ENCODE measurements around the gene CD68.

The CD68 gene

DNA sequence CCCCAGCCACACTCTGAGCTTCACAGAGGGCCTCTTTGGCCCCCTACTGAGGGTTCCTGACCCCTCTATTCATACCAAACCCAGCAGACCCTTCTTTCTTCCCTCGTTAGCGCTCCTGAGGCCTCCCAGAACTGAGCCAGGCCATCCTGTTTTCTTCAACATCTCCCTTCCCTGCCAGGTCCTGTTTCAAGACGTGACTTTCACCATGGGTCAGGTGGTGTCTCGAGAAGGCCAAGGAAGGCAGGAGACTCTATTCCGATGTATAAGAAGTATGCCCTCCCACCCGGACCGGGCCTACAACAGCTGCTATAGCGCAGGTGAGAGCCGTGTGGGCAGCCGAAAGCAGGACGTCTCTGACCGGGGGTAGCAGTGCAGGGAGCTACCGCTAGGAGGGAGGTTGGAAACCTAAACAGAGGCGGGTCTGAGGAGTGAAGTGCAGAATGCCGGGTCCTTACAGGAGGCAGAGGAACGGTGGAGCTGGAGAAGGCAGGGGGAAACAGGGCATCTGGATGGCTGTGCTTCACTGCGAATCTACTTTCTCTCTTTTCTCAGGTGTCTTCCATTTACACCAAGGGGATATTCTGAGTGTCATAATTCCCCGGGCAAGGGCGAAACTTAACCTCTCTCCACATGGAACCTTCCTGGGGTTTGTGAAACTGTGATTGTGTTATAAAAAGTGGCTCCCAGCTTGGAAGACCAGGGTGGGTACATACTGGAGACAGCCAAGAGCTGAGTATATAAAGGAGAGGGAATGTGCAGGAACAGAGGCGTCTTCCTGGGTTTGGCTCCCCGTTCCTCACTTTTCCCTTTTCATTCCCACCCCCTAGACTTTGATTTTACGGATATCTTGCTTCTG, 19.0 kb upstream of the CD68 start:
- DNase-seq, result peak; percentile 55 to 60

DNA sequence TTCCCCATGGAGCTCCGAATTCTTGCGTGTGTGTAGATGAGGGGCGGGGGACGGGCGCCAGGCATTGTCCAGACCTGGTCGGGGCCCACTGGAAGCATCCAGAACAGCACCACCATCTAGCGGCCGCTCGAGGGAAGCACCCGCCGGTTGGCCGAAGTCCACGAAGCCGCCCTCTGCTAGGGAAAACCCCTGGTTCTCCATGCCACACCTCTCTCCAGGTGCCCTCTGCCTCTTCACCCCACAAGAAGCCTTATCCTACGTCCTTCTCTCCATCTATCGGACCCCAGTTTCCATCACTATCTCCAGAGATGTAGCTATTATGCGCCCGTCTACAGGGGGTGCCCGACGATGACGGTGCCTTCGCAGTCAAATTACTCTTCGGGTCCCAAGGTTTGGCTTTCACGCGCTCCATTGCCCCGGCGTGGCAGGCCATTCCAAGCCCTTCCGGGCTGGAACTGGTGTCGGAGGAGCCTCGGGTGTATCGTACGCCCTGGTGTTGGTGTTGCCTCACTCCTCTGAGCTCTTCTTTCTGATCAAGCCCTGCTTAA, 18.3 kb upstream of the CD68 start:
- DNase-seq, result peak; percentile 80 to 83

DNA sequence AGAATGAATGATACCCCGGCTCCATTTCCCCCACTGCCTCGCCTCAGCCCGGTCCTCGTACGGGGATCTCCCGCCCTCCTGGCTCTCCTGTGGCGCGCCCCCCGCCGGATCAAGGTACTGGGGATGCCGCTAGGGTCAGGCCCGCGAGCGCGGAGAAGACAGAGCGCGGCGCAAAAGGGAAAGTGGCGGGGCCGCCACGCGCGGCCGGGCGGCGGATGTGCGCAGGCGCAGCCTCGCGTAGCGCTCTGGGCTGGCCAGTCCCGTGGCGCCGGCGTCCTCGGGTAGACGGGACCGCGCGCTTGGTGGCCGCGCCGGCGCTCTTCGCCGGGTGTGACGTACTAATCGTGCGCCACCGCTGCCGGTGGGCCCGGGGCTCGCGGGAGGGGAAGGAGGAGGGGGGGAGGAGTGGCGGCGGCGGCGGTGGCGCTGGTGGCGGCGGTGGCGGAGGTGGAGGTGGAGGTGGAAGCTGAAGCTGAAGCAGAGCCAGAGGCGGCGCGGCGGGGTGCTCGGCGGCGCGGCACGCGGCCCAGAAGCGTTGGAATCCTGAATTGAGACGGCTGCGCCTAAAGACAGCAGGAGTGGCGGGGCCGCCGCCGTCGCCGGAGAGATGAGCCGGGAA, 17.7 kb upstream of the CD68 start, which contains the start of gene SENP3:
SENP3 (plus strand) TSS at position 331 of the 619 bp plus-strand sequence. CDS start 1,158 bp downstream, outside the sequence.
- DNase-seq, result peak; percentile 82 to 86

DNA sequence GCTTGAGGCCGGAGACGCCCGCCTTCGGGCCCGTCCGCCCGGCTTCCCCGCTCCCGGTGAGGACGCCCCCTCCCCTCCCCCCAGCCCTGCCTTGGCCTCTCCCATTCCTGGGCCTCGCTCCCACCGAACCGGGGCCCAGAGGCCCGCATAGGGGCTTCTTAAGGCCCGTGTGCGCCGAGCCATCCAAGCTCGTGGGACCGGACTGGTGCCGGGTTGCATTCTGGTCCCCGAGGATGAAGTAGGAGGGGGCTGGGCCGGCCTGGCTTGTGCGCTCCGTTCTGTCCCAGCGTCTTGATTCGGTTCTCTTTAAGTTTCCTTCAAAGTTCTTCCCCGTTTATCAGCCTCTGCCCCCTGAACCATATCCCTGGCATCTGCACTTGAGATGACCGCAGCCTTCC, 17.2 kb upstream of the CD68 start:
- no peak for DNase-seq

DNA sequence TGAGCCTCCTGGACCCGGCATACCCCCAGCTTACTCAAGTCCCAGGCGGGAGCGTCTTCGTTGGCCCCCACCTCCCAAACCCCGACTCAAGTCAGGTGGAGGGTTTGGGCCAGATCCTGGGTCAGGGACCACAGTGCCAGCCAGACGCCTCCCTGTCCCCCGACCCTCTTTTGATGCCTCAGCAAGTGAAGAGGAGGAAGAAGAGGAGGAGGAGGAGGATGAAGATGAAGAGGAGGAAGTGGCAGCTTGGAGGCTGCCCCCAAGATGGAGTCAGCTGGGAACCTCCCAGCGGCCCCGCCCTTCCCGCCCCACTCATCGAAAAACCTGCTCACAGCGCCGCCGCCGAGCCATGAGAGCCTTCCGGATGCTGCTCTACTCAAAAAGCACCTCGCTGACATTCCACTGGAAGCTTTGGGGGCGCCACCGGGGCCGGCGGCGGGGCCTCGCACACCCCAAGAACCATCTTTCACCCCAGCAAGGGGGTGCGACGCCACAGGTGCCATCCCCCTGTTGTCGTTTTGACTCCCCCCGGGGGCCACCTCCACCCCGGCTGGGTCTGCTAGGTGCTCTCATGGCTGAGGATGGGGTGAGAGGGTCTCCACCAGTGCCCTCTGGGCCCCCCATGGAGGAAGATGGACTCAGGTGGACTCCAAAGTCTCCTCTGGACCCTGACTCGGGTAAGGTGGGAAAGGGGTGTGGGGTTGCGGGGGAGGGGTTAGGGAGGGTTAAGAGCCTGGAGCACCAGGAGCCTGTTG, 16.1 kb upstream of the CD68 start:
- no peak for DNase-seq

DNA sequence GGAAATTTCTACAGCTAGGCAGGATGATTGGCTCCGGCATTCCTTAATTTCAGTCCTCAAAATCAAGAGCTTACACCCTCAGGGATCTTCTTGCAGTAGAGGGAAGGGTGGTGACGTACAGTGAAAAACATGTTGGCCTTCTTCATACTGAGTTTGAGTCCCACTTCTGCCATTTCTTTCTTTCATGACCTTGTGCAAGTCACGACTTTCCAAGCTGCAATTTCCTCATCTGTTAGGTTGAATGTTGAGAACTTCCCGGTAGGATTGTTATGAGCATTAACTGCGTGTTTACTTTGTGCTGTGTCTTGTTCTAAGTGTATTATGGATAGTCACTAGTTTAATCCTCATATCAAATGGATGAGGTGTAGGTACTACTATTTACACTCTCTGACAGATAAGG, 9.9 kb upstream of the CD68 start:
- no peak for DNase-seq

DNA sequence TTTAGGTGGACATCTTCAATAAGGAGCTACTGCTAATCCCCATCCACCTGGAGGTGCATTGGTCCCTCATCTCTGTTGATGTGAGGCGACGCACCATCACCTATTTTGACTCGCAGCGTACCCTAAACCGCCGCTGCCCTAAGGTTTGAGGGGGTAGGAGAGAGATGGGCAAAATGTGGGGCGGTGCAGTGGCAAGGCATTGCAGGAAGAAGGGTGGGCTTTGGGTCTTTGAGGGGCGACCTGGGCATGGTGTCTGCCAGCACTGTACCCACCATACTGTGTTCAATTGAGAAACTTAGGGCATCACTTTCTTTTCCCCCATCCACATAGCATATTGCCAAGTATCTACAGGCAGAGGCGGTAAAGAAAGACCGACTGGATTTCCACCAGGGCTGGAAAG, 9.1 kb upstream of the CD68 start:
- no peak for DNase-seq

DNA sequence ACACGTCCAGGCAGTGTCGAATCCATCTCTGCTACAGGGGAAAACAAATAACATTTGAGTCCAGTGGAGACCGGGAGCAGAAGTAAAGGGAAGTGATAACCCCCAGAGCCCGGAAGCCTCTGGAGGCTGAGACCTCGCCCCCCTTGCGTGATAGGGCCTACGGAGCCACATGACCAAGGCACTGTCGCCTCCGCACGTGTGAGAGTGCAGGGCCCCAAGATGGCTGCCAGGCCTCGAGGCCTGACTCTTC, 7.2 kb upstream of the CD68 start:
- DNase-seq, result no peak

DNA sequence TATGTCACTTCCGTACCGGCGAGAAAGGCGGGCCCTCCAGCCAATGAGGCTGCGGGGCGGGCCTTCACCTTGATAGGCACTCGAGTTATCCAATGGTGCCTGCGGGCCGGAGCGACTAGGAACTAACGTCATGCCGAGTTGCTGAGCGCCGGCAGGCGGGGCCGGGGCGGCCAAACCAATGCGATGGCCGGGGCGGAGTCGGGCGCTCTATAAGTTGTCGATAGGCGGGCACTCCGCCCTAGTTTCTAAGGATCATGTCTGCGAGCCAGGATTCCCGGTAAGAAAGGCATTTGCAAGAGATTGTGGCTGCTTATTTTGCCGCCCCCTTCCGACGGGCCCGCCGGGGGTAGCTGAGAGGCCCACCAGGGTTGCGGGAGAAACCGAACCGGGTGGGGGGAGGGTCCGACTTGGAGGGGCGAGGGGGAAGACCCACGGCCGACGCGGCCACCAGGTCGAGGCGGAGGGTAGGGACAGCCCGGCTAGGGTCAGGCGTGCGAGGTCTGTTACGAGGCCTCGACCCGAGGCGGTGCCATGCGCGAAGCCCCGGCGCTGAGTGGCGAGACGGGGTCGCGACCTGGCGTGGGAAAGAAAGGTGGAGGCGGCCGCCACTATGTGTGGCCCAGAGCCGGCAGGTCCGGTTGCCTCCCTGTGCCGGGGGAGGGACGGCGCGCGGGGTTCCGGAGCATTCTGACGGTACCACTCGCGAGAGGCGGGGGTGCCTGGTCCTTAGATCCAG, 6.7 kb upstream of the CD68 start:
- peak; percentile 99 to 100 for DNase-seq

DNA sequence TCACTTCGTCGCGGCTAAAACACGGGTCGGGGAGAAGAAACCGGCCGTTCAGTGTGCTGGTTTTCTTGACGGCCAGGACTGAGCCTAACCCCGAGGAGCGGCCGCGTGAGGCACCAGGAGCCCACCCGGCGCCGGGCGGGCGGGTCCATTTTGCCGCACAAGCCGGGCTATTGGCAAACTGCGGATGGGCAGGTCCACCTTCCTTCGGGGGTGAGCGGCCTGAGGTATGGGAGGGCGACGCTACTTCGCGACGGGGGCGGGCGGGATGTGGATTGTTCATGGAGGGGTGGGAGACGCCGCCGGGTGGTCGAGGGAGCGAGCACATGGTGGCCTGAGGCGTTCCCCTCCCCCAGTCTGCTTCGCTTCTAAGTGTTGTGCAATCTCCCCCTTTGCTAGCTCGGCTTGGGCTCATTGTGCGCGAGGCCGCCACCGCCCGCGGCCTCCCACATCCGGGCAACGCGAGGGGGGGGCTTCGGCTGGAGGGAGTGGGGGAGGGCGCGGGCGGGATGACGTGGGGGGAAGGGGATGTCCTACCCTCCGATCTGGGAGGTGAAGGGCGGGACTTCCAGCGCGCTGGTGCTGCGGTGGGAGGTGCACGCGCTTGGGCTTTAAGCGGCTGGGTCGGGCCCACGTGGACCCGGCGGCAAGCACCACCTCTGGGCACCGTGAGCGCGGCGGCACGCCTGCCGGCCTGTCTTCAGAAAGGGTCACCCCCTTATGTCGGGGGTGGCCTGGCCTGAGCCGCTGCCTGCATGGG, 5.9 kb upstream of the CD68 start:
- DNase-seq, result peak; percentile 90 to 91

DNA sequence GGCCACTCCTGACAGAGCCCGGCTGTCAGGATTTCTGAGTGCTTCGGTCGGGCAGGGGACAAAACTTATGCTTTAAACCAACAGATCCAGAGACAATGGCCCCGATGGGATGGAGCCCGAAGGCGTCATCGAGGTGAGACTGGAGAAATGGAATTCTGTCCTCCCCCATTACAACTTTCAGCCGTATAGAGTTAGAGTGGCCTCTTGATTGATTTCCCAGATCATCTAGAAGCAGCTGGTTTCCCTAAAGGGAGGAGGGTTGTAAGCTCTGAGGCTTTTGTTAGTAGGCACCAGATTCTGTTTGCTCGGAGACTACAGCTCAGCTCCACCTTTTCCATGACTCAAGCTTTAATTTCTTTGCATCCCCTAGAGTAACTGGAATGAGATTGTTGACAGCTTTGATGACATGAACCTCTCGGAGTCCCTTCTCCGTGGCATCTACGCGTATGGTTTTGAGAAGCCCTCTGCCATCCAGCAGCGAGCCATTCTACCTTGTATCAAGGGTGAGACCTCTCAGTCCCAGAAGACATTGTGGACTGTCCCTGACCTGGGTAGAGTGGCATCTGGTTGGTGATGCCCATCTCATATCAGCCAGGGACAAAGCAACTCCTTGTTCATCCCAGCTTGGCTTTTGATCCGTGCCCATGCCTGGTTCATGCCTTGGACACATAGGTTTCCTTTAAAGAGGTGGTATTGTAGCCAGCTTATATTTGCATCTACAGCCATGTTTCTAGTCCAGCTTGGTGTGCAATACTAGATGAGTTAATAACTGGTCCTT, 5.1 kb upstream of the CD68 start:
- DNase-seq, result no peak

DNA sequence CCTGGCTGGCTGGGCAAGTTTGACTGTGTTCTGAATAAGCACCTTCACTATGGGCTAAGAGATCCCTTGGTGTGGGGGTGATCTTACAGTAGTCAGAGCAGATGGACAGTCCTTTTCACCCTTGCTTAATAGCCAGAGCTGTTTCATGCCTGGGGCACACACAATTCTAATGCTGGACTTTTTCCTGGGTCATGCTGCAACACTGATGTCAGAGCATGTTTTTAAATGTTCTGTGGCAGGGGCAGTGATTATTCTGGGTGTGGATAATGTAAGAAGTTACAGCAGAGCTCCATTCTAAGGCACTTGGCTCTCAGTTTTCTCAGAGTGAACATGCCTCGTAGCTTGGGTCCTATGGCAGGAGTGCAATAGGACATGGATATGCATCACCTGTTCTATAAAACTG, 4.0 kb upstream of the CD68 start:
- DNase-seq, result no peak

DNA sequence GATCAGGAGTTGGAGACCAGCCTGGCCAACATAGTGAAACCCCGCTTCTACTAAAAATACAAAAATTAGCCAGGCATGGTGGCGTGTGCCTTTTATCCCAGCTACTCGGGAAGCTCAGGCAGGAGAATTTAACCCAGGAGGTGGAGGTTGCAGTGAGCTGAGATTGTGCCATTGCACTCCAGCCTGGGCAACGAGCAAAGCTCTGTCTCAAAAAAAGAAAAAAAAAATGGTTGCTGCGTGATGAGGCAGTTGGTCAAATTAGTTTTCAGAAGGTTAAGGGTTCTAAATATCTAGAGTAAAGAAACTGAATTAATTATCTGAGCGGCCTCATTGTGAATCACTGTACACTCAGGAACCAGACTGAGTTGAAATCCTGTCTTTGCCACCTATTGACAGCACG, 3.5 kb upstream of the CD68 start:
- no peak for DNase-seq

DNA sequence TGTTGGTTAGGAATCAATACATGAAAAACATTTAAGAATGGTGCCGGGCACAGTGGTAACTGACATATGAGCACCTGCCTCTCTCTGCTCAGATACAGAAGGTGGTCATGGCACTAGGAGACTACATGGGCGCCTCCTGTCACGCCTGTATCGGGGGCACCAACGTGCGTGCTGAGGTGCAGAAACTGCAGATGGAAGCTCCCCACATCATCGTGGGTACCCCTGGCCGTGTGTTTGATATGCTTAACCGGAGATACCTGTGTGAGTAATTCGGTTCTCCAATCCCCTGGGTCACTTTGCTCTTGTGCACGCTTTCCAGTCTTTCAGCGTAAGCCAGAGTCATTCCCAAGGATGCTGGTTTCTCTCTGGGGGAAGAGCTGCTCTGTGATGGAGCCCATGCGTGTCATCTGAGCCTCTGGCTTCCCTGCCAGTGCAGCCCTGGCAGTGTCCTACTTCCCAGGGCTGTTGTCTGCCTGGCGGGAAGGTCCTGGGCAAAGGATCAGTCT, 3.0 kb upstream of the CD68 start:
- DNase-seq, result no peak

DNA sequence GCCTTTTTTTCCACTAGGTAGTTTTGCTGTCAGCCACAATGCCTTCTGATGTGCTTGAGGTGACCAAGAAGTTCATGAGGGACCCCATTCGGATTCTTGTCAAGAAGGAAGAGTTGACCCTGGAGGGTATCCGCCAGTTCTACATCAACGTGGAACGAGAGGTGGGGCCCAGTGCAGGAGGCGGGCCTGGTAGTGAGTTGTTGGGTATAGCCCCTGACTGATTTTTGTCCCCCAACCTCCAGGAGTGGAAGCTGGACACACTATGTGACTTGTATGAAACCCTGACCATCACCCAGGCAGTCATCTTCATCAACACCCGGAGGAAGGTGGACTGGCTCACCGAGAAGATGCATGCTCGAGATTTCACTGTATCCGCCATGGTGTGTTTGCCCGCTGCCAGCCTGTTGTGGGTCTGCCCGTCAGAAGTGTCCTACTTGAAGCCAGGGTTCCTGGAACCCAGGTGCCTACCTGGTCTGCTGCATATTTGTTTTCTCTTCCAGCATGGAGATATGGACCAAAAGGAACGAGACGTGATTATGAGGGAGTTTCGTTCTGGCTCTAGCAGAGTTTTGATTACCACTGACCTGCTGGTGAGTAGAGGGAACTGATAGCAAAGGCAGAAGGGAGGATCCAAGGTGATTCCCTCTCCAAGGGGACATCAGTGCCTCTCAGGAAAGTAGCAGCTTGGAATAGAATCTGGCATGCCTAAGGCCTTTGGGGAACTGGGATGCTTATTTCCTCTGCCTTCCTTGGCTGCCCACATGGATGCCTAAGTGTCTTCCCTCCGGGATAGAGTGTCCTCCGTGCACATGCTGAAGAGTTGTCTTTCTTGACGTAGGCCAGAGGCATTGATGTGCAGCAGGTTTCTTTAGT, 1.9 kb upstream of the CD68 start:
- no peak for DNase-seq

DNA sequence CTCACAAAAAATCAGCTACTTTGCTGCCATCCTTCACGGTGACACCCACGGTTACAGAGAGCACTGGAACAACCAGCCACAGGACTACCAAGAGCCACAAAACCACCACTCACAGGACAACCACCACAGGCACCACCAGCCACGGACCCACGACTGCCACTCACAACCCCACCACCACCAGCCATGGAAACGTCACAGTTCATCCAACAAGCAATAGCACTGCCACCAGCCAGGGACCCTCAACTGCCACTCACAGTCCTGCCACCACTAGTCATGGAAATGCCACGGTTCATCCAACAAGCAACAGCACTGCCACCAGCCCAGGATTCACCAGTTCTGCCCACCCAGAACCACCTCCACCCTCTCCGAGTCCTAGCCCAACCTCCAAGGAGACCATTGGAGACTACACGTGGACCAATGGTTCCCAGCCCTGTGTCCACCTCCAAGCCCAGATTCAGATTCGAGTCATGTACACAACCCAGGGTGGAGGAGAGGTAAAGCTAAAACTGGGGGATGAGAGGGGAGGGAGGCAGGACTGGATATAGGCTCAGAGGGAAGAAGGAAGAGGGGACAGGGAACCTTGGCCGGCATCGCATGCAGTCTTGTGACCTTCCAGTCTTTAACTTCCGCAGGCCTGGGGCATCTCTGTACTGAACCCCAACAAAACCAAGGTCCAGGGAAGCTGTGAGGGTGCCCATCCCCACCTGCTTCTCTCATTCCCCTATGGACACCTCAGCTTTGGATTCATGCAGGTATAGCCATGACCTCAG, 581 bp downstream of the CD68 start:
- DNase-seq, result peak in 1 of 2 experiments; percentile 30

DNA sequence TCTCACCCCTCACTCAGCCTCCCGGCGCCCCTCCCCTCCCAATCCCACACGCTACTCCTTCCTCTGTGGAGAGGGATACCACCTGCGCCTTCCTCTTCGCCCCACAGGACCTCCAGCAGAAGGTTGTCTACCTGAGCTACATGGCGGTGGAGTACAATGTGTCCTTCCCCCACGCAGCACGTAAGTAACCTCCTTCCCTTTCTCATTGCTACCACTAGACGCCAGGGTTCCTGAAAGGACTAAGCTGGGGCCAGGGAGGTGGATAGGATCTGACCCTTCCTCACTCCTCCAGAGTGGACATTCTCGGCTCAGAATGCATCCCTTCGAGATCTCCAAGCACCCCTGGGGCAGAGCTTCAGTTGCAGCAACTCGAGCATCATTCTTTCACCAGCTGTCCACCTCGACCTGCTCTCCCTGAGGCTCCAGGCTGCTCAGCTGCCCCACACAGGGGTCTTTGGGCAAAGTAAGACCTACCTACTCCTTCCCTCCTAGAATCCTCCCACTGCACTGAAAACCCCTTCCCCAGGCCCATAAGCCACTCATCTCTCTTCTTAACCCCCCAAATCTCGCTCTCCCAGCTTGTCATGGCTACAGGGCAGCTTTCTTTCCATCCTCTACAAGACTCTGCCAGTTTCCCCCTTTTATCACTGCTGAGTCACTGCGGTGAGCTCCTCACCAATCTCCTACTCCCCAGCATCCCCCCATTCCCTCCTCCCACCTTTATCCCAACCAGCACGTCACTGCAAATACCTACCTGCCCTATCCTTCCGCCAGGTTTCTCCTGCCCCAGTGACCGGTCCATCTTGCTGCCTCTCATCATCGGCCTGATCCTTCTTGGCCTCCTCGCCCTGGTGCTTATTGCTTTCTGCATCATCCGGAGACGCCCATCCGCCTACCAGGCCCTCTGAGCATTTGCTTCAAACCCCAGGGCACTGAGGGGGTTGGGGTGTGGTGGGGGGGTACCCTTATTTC, 1.5 kb downstream of the CD68 start:
- no peak for DNase-seq
